ENCODE results near the gene GZMB.

GZMB gene

DNA sequence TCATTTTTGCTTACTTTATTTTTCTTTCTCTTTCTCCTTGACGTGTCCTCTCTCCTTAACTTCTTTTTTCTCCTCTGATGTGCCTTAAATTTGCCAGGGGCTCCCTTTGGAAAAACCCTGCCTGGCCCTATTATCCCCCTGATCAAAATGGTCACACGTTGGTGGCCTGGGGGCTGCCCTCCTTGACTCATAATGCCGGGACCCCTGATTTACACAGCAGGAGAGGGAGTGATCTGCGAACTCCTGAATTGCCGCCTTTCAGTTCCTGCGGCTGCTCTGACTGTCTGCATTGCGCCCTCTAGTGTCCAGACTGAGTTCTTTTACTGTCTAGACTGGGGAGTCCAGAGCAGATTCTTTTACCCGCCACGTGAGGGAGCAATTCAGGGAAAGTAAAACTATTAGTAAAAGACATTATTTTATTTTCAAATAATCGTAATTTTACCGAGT lies 44.8 kb upstream of the GZMB start:
- peaks cover 20% of the 10 kb centered on the region for H3K4me1 ChIP-seq (ENCODE audit: low read length)
- H3K79me2 ChIP-seq (ENCODE audit: low read length): no peaks in the 10 kb centered on the region
- H3K36me3 ChIP-seq (replicated peaks; ENCODE audit: low read depth, low read length): no peaks in the 10 kb centered on the region
- no peaks in the 10 kb centered on the region for H3K9me3 ChIP-seq (ENCODE audit: insufficient read depth, low read length)
- TF ChIP-seq, protein P1, sequence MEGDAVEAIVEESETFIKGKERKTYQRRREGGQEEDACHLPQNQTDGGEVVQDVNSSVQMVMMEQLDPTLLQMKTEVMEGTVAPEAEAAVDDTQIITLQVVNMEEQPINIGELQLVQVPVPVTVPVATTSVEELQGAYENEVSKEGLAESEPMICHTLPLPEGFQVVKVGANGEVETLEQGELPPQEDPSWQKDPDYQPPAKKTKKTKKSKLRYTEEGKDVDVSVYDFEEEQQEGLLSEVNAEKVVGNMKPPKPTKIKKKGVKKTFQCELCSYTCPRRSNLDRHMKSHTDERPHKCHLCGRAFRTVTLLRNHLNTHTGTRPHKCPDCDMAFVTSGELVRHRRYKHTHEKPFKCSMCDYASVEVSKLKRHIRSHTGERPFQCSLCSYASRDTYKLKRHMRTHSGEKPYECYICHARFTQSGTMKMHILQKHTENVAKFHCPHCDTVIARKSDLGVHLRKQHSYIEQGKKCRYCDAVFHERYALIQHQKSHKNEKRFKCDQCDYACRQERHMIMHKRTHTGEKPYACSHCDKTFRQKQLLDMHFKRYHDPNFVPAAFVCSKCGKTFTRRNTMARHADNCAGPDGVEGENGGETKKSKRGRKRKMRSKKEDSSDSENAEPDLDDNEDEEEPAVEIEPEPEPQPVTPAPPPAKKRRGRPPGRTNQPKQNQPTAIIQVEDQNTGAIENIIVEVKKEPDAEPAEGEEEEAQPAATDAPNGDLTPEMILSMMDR (IDR thresholded peaks at IDR 0.05; ENCODE audit: low read depth, low read length): peak; percentile 100
- no peak for TF ChIP-seq EZH2phosphoT487 (IDR thresholded peaks at IDR 0.05; ENCODE audit: low read depth)
- peak overlapping the region; percentile 88; the same call in 1 of the 2 replicates for H2AFZ ChIP-seq (ENCODE audit: low read depth, low read length)
- no peaks in the 10 kb centered on the region for H3K27me3 ChIP-seq (ENCODE audit: low read depth, low read length)
- peak overlapping the region; percentile 72 for H3K4me3 ChIP-seq (ENCODE audit: low read length)
- no peak overlapping the region for H3K27ac ChIP-seq (ENCODE audit: low read length)
- H3K4me2 ChIP-seq (ENCODE audit: low read length): peak overlapping the region; percentile 90
- no peaks in the 10 kb centered on the region for H4K20me1 ChIP-seq (ENCODE audit: insufficient read depth, low read length)
- H3K9ac ChIP-seq (ENCODE audit: low read length): peak overlapping the region; percentile 59

DNA sequence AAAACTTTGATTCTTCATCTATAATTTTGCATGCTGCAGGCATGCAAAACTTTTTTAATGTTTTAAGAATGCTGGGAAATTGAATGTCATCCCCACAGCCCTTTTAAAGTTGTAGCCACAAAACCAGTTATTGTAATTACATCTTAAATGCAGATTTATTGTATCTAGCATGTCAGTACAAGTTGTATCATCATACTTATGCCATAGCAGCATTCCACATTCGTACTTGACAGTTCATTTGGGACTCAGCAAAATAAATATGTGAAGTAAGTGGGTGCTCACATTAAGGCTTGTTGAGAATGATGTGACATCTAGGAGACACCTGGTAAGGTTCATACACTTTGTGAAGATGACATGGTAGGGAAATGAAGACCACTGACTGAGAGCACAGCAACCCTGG lies 44.0 kb upstream of the GZMB start:
- Histone ChIP-seq H3K4me2 (ENCODE audit: low read length) (no peak overlapping the region), H2AFZ (ENCODE audit: low read depth, low read length) (no peak overlapping the region), H3K4me1 (ENCODE audit: low read length) (peaks cover 27% of the 10 kb centered on the region), H3K27me3 (ENCODE audit: low read depth, low read length) (no peaks in the 10 kb centered on the region), H3K79me2 (ENCODE audit: low read length) (no peaks in the 10 kb centered on the region), H4K20me1 (ENCODE audit: insufficient read depth, low read length) (no peaks in the 10 kb centered on the region), H3K9ac (ENCODE audit: low read length) (no peak overlapping the region), H3K36me3 (replicated peaks; ENCODE audit: low read depth, low read length) (no peaks in the 10 kb centered on the region), H3K27ac (ENCODE audit: low read length) (no peak overlapping the region), H3K4me3 (ENCODE audit: low read length) (no peak overlapping the region), H3K9me3 (ENCODE audit: insufficient read depth, low read length) (no peaks in the 10 kb centered on the region)
- TF ChIP-seq EZH2phosphoT487 (IDR thresholded peaks at IDR 0.05; ENCODE audit: low read depth): no peak
- TF ChIP-seq, protein P1 (IDR thresholded peaks at IDR 0.05; ENCODE audit: low read depth, low read length): no peak

DNA sequence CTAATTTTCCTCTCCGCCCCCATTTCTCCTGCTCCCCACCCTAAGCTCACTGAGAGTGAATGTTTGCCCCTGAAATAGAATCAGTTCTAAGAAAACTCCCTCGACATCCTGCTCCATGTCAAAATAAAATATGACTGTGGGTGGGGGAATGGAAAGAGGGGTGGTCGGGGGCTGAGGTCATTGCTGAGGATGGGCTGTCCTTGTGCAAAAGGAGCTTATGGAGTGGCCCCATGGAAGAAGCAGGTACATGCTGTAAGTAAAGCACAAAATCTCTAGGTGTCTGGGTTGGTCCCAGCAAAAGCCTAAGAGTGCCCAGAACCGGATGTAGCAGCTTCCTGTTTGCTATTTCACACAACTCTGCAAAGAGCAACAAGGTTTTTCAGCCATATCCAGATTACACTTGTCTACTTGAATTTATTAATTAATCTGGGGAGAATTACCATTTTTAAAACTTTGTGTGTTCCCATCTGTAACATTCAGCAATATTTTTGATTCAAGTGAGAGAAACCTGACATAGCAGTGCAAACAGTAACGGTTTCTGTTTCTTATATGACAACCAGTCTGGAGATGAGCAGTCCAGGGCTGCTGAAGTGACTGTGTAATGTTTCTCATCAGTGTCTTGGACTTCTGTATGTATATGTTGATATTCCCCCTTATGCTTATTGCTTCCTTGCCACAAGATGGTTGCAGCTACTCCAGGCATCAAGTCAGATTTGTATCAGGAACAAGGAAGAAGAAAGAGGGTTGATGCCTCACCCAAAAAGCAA lies 40.4 kb upstream of the GZMB start:
- Histone ChIP-seq H2AFZ (ENCODE audit: low read depth, low read length) (peak overlapping the region; percentile 39), H4K20me1 (ENCODE audit: insufficient read depth, low read length) (no peaks in the 10 kb centered on the region), H3K4me3 (ENCODE audit: low read length) (peak overlapping the region; percentile 70), H3K9ac (ENCODE audit: low read length) (peak overlapping the region; percentile 71; the same call in 1 of the 2 replicates), H3K9me3 (ENCODE audit: insufficient read depth, low read length) (no peaks in the 10 kb centered on the region), H3K4me2 (ENCODE audit: low read length) (peak overlapping the region; percentile 91), H3K4me1 (ENCODE audit: low read length) (peaks cover 46% of the 10 kb centered on the region), H3K79me2 (ENCODE audit: low read length) (no peaks in the 10 kb centered on the region), H3K27me3 (ENCODE audit: low read depth, low read length) (no peaks in the 10 kb centered on the region), H3K36me3 (replicated peaks; ENCODE audit: low read depth, low read length) (no peaks in the 10 kb centered on the region), H3K27ac (ENCODE audit: low read length) (peak overlapping the region; percentile 97)
- no peak for TF ChIP-seq EZH2phosphoT487 (IDR thresholded peaks at IDR 0.05; ENCODE audit: low read depth)
- TF ChIP-seq, protein P1 (IDR thresholded peaks at IDR 0.05; ENCODE audit: low read depth, low read length): no peak

DNA sequence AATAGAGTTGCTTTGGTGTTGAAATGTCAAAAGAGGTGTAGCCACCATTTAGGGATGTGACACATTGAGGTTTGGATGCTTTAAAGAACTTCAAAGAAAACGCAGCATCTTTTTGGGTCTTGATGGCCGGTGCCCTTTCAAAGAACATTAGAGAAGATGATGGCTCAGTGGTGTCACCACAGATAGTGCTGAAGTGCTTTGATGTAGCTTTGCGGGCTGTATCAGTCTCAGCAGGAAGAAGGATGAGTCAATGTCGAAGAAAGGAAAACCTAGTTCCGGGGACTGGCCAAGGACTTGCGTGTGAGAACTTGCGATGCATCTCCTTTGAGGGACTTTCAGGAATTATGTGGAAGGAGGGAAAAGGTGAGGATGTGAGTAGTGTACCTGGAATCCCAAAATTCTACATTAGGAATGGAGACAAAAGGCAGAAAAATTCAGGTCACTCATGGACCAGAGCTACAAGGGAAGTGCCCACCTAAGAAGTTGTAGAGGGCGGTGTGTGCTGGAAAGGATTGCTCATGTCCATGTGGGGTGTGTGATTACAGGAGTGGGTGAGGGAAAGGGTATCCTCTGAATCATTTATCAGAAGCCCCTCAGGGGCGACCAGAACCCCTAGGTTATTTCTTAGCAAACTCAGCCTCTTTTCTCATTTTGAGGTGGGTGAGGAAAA lies 39.7 kb upstream of the GZMB start:
- Histone ChIP-seq H3K36me3 (replicated peaks; ENCODE audit: low read depth, low read length) (no peaks in the 10 kb centered on the region), H3K4me2 (ENCODE audit: low read length) (peak overlapping the region; percentile 91), H3K4me3 (ENCODE audit: low read length) (peak overlapping the region; percentile 70), H3K27me3 (ENCODE audit: low read depth, low read length) (no peaks in the 10 kb centered on the region), H3K27ac (ENCODE audit: low read length) (peak overlapping the region; percentile 97), H4K20me1 (ENCODE audit: insufficient read depth, low read length) (no peaks in the 10 kb centered on the region), H3K9me3 (ENCODE audit: insufficient read depth, low read length) (no peaks in the 10 kb centered on the region), H3K4me1 (ENCODE audit: low read length) (peaks cover 42% of the 10 kb centered on the region), H3K79me2 (ENCODE audit: low read length) (no peaks in the 10 kb centered on the region), H3K9ac (ENCODE audit: low read length) (peak overlapping the region; percentile 71), H2AFZ (ENCODE audit: low read depth, low read length) (no peak overlapping the region)
- no peak for TF ChIP-seq EZH2phosphoT487 (IDR thresholded peaks at IDR 0.05; ENCODE audit: low read depth)
- TF ChIP-seq, protein P1 (IDR thresholded peaks at IDR 0.05; ENCODE audit: low read depth, low read length): no peak

Measured in OCI-LY3 (cell line).